Kidney epithelial cell (primary cell): ENCODE results near the gene ZNF423. TPM values are rescaled to one million over a fixed set of nuclear protein-coding genes. Genes with fewer than 3 reads are reported as not detected.

ENCODE experiments used
- DNase-seq: peaks from one replicate; pipeline ENCODE4 v3.0.0-alpha.2; 2010; ENCODE audit warnings: low read depth
- H3K27me3 ChIP-seq: 2 replicates; pipeline ENCODE4 v1.6.0; 2011; ENCODE audit warnings: low read length; ENCODE audit not compliant: control insufficient read depth, insufficient read depth
- H3K36me3 ChIP-seq: 2 replicates; pipeline ENCODE4 v1.5.1; 2011; ENCODE audit warnings: low read length; ENCODE audit not compliant: control insufficient read depth, insufficient read depth
- H3K4me3 ChIP-seq: 2 replicates; pipeline ENCODE4 v1.5.1; 2011; ENCODE audit warnings: low read depth, mild to moderate bottlenecking, control low read depth, low read length
- CTCF ChIP-seq: IDR thresholded peaks from 2 replicates; pipeline ENCODE4 v1.5.1; 2011; ENCODE audit warnings: mild to moderate bottlenecking, moderate library complexity, low read length, control low read depth, inconsistent platforms; ENCODE audit not compliant: insufficient read depth, poor library complexity, severe bottlenecking
- total RNA-seq: library from RNA; depleted of rRNA; stranded (reverse); fragments of >200 nt; gene quantifications from 2 replicates; pipeline ENCODE4 v1.2.3, GENCODE V29; 2015

ZNF423 gene
- total RNA-seq, 1 donor from 2014 or later = 3.6 TPM

- DNase-seq = no peak
- peaks cover 7% of the 10 kb centered on the region for H3K27me3 ChIP-seq
These were observed 257.3 kb downstream of the ZNF423 start for GRCh38 chr16:49598383-49599170.

GRCh38 chr16:49597796-49598195, 258.1 kb downstream of the ZNF423 start:
- no peak for DNase-seq
- H3K36me3 ChIP-seq = no peaks in the 10 kb centered on the region
- no peak overlapping the region for H3K4me3 ChIP-seq
- peaks cover 7% of the 10 kb centered on the region for H3K27me3 ChIP-seq
- no peak for TF ChIP-seq CTCF

More at GRCh38 chr16:49598383-49599170, 257.3 kb downstream of the ZNF423 start:
- H3K36me3 ChIP-seq = no peaks in the 10 kb centered on the region
- TF ChIP-seq CTCF = no peak
- H3K4me3 ChIP-seq = no peak overlapping the region

GRCh38 chr16:49596648-49597291, 259.1 kb downstream of the ZNF423 start:
- TF ChIP-seq CTCF = no peak
- DNase-seq = no peak
- peaks cover 7% of the 10 kb centered on the region for H3K27me3 ChIP-seq
- no peaks in the 10 kb centered on the region for H3K36me3 ChIP-seq
- no peak overlapping the region for H3K4me3 ChIP-seq

GRCh38 chr16:49596068-49596467, 259.8 kb downstream of the ZNF423 start:
- H3K4me3 ChIP-seq = no peak overlapping the region
- no peak for DNase-seq
- H3K36me3 ChIP-seq = no peaks in the 10 kb centered on the region
- TF ChIP-seq CTCF = no peak
- H3K27me3 ChIP-seq = peaks cover 7% of the 10 kb centered on the region

- no peak overlapping the region for H3K4me3 ChIP-seq
- peaks cover 8% of the 10 kb centered on the region for H3K27me3 ChIP-seq
- no peak for TF ChIP-seq CTCF
- DNase-seq = no peak
- no peaks in the 10 kb centered on the region for H3K36me3 ChIP-seq
These were observed 261.0 kb downstream of the ZNF423 start for GRCh38 chr16:49594685-49595498.
